ENCODE measurements around the gene RXFP4. TPM values are rescaled to one million over a fixed set of nuclear protein-coding genes. Genes with fewer than 3 reads are reported as not detected.

RXFP4 gene
- total RNA-seq, 4 donors from 2014 or later, result not detected

DNA sequence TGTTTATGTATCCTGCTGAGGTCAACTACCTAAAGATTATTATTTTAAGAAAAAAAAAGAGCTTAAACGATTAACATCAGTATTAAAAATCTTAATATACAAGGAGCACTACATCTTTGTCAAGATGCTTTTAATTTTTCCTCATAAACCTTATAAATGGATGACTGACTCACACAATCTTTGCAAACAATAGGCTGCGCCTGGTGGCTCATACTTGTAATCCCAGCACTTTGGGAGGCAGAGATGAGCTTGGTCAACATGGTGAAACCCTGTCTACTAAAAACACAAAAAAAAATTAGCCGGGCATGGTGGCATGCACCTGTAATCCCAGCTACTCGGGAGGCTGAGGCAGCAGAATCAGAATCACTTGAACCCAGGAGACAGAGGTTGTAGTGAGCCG lies 9.0 kb upstream of the RXFP4 start:
- Histone ChIP-seq H3K9me3 (no peaks in the 10 kb centered on the region), H3K36me3 (peaks cover 29 to 61% (median 49%) of the 10 kb centered on the region in 4 donors), H3K4me1 (peaks cover 41 to 52% (median 51%) of the 10 kb centered on the region in 4 donors), H3K27ac (replicated peaks in 1 of 4) (no peak overlapping the region), H3K4me3 (peak overlapping the region in 1 of 4 donors; percentile 73), H3K27me3 (no peaks in the 10 kb centered on the region)
- DNase-seq (ENCODE audit: extremely low spot score), result no peak
- no peak for TF ChIP-seq EP300 (IDR thresholded peaks at IDR 0.05)
- TF ChIP-seq POLR2A (IDR thresholded peaks at IDR 0.05; ENCODE audit: low read depth), result no peak
- TF ChIP-seq, protein P1, sequence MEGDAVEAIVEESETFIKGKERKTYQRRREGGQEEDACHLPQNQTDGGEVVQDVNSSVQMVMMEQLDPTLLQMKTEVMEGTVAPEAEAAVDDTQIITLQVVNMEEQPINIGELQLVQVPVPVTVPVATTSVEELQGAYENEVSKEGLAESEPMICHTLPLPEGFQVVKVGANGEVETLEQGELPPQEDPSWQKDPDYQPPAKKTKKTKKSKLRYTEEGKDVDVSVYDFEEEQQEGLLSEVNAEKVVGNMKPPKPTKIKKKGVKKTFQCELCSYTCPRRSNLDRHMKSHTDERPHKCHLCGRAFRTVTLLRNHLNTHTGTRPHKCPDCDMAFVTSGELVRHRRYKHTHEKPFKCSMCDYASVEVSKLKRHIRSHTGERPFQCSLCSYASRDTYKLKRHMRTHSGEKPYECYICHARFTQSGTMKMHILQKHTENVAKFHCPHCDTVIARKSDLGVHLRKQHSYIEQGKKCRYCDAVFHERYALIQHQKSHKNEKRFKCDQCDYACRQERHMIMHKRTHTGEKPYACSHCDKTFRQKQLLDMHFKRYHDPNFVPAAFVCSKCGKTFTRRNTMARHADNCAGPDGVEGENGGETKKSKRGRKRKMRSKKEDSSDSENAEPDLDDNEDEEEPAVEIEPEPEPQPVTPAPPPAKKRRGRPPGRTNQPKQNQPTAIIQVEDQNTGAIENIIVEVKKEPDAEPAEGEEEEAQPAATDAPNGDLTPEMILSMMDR (IDR thresholded peaks at IDR 0.05), result no peak
- TF ChIP-seq POLR2AphosphoS5 (IDR thresholded peaks at IDR 0.05), result no peak
- intact Hi-C loops (cut with DNase I), result no loop called here
- 83% methylated on average over 5 of the region's 5 CpGs for WGBS

DNA sequence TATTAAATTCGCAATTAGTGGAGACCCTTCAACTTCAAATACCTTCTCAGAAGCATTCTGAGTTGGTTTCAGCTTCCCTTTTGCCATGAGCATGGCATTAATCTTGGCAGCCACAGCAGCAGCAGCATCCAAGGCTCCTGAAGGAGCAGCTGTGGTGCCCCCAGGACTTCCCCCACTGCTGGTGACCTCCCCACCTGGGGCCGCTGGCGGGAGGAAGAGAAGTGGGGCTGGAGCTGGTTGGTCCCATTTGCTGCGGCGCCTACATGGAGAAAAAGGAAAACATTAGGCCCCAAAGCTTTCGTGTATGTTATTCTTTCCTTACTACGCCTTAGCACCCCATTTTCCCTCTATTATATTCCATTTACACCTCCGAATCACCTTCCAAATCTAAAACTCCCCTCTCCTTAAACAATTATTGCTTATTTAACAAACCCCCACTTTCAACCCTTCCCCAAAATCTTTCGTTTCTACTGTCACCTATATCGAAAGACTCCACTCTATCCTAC lies 7.8 kb upstream of the RXFP4 start:
- Histone ChIP-seq H3K4me1 (peaks cover 48 to 61% (median 59%) of the 10 kb centered on the region in 4 donors), H3K4me3 (peak overlapping the region; percentile 61 to 85 (median 76)), H3K27me3 (no peaks in the 10 kb centered on the region), H3K27ac (replicated peaks in 1 of 4) (peak overlapping the region; percentile 85 to 94 (median 88)), H3K36me3 (peaks cover 19 to 50% (median 37%) of the 10 kb centered on the region in 4 donors), H3K9me3 (no peaks in the 10 kb centered on the region)
- no peak for DNase-seq (ENCODE audit: extremely low spot score)
- TF ChIP-seq POLR2A (IDR thresholded peaks at IDR 0.05; ENCODE audit: low read depth) (no peak), POLR2AphosphoS5 (IDR thresholded peaks at IDR 0.05) (no peak), EP300 (IDR thresholded peaks at IDR 0.05) (no peak)
- TF ChIP-seq, protein P1 (IDR thresholded peaks at IDR 0.05), result no peak
- WGBS, result 3% methylated on average over 10 of the region's 10 CpGs
- intact Hi-C loops (cut with DNase I), result no loop called here

DNA sequence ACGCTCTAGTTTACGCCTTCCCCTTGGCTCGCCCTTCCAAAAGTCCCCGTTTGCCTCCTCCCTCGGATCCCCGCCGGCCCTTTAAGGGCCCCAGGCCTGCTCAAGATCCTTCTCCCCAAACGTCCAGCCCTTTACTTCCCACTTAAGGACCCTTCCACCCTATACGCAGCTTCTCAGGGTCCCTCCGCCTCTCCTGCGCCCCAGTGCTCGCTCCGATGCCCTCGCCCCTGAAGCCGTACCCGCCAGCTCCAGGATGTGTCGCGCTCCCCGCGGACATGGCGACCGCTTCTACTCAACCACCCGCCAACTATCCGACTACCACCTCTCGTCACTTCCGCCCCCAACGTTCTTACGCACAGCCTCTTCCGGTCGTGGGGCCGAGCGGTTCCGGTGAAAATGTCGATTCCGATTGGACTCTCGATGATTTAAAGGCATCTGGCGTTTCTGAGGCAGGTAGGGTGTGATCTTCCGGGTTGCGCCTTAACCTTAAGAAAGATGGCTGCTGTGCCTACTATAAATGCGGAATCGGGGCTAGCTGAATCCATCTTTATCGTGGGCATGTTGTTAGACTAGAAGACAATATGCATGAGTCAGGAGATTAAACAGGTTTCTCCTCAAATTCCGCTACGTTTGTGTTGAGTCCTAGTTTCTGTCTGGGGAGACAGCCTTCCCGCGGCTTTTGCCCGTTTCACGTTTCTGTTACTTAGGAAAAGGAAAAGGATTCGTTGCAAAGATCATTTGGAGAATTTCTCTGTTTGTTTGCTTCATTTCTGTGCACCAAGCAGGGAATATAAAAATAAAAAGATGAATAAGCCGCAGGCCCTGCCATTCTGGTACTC lies 7.1 kb upstream of the RXFP4 start, which contains the start of gene KHDC4:
TSS of gene KHDC4 (minus strand) at position 317 of the 839 bp plus-strand sequence. CDS start at position 277, 40 bp downstream.
- under 1% methylated on average over 49 of the region's 50 CpGs for WGBS
- Histone ChIP-seq H3K27me3 (no peaks in the 10 kb centered on the region), H3K36me3 (peaks cover 13 to 43% (median 31%) of the 10 kb centered on the region in 4 donors), H3K4me1 (peaks cover 54 to 68% (median 65%) of the 10 kb centered on the region in 4 donors), H3K9me3 (no peaks in the 10 kb centered on the region), H3K4me3 (peak within 1 kb of the TSS; percentile 61 to 85 (median 76)), H3K27ac (replicated peaks in 1 of 4) (peak within 1 kb of the TSS; percentile 85 to 94 (median 88))
- intact Hi-C loops (cut with DNase I), result no loop called here
- peak; percentile 99 for DNase-seq (ENCODE audit: extremely low spot score)
- TF ChIP-seq POLR2A (IDR thresholded peaks at IDR 0.05; ENCODE audit: low read depth) (peak; percentile 95), EP300 (IDR thresholded peaks at IDR 0.05) (no peak), POLR2AphosphoS5 (IDR thresholded peaks at IDR 0.05) (peak; percentile 99 to 100)
- TF ChIP-seq, protein P1 (IDR thresholded peaks at IDR 0.05), result peak in 2 of 3 experiments; percentile 11 to 27

DNA sequence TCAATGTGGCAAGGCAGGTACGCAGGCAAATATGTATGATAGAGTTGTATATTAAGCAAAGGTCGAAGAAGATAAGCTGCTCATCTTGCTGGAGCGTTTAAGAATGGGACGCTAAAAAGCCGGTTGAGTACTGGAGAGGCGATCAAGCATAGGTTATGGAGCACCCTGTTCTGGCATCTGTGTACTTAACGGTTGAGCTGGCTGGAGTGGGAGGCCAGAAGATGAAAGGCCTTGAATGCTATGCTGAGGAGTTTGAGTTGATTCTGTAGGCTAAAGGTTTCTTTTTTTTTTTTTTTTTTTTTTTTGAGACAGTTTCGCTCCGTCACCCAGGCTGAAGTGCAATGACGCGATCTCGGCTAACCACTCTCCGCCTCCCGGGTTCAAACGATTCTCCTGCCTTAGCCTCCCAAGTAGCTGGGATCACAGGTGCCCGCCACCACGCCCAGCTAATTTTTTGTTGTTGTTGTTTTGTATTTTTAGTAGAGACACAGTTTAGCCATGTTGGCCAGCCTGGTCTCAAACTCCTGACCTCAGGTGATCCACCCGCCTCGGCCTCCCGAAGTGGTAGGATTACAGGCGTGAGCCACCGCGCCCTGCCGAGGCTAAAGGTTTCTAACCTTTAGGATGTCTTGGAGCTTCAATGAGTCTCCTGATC lies 6.4 kb upstream of the RXFP4 start:
- Histone ChIP-seq H3K36me3 (peaks cover 5 to 36% (median 23%) of the 10 kb centered on the region in 4 donors), H3K4me1 (peaks cover 61 to 68% (median 66%) of the 10 kb centered on the region in 4 donors), H3K4me3 (peak overlapping the region; percentile 61 to 85 (median 76)), H3K9me3 (no peaks in the 10 kb centered on the region), H3K27ac (replicated peaks in 1 of 4) (peak overlapping the region; percentile 85 to 94 (median 88)), H3K27me3 (no peaks in the 10 kb centered on the region)
- TF ChIP-seq POLR2A (IDR thresholded peaks at IDR 0.05; ENCODE audit: low read depth), result no peak
- TF ChIP-seq, protein P1 (IDR thresholded peaks at IDR 0.05), result no peak
- TF ChIP-seq POLR2AphosphoS5 (IDR thresholded peaks at IDR 0.05), result no peak
- TF ChIP-seq EP300 (IDR thresholded peaks at IDR 0.05), result no peak
- intact Hi-C loops (cut with DNase I), result no loop called here
- DNase-seq (ENCODE audit: extremely low spot score), result no peak
- WGBS, result 81% methylated on average over 24 of the region's 24 CpGs
